Measurements from ENCODE around the gene USF1.

The USF1 gene

DNA sequence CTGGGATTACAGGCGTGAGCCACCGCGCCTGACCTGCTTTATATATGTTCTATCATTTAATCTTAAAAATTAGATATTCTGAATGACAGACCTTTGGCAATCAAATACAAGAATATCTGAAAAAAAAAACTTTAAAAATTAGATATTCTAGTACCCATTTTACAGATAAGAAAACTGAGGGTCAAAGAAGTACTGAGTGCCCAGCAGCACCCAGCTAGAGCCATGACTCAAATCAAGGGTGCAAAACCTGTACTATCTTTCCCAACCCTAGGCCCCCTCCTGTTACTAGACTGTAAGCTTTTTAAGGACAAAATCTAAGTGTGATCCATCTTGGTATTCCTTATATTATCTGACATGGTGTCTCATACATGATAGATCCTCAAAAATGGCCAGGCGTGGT, 15.6 kb upstream of the USF1 start:
- no peak for DNase-seq (ENCODE audit: low read depth in 2 of 2)
- TF ChIP-seq, protein P1, sequence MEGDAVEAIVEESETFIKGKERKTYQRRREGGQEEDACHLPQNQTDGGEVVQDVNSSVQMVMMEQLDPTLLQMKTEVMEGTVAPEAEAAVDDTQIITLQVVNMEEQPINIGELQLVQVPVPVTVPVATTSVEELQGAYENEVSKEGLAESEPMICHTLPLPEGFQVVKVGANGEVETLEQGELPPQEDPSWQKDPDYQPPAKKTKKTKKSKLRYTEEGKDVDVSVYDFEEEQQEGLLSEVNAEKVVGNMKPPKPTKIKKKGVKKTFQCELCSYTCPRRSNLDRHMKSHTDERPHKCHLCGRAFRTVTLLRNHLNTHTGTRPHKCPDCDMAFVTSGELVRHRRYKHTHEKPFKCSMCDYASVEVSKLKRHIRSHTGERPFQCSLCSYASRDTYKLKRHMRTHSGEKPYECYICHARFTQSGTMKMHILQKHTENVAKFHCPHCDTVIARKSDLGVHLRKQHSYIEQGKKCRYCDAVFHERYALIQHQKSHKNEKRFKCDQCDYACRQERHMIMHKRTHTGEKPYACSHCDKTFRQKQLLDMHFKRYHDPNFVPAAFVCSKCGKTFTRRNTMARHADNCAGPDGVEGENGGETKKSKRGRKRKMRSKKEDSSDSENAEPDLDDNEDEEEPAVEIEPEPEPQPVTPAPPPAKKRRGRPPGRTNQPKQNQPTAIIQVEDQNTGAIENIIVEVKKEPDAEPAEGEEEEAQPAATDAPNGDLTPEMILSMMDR (IDR thresholded peaks at IDR 0.05; ENCODE audit: low read depth, low read length), result no peak
- H3K4me3 ChIP-seq (replicated peaks in 1 of 2; ENCODE audit: low read depth in 2 of 2, low read length in 2 of 2), result no peak overlapping the region

DNA sequence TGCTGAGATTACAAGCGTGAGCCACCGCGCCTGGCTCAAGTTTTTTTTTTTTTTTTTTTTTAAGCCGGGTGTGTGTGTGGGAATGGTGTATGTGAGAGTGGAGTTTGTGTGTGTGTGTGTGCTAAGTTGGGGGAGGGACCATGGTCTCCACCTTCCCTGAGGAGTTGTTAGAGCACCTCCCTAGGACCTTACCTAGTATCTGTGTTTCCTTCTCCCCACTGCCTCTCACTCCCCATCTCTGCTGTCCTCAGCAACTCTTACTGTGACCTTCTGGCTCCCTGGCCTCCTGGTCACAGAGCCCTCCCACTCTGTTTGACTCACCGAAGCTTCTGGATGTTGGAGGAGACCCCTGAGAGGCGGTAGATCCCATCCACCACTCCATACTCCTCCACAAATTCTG, 13.5 kb upstream of the USF1 start:
- DNase-seq (ENCODE audit: low read depth in 2 of 2), result no peak
- H3K4me3 ChIP-seq (replicated peaks in 1 of 2; ENCODE audit: low read depth in 2 of 2, low read length in 2 of 2), result no peak overlapping the region
- TF ChIP-seq, protein P1 (IDR thresholded peaks at IDR 0.05; ENCODE audit: low read depth, low read length), result no peak

DNA sequence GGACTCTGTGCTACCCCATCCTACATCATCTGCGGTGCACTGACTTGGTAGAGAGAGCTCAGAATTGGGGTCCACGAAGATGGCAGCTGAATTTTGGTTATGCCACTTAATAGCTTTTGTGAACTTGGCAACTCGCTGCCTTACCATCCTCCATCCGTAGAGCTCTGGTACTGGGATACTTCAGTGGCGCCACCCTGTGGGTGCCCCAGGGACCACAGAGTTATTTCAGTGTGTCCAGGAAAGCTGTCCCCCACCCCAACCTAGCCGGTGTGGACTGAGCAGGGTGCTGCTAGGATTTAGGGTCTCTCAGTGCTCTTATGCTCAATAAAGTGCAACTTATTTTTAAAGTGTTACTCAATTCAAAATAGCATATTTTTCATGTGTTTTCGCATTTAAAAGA, 9.0 kb upstream of the USF1 start:
- H3K4me3 ChIP-seq (replicated peaks in 1 of 2; ENCODE audit: low read depth in 2 of 2, low read length in 2 of 2), result no peak overlapping the region
- DNase-seq (ENCODE audit: low read depth in 2 of 2), result no peak
- TF ChIP-seq, protein P1 (IDR thresholded peaks at IDR 0.05; ENCODE audit: low read depth, low read length), result no peak

DNA sequence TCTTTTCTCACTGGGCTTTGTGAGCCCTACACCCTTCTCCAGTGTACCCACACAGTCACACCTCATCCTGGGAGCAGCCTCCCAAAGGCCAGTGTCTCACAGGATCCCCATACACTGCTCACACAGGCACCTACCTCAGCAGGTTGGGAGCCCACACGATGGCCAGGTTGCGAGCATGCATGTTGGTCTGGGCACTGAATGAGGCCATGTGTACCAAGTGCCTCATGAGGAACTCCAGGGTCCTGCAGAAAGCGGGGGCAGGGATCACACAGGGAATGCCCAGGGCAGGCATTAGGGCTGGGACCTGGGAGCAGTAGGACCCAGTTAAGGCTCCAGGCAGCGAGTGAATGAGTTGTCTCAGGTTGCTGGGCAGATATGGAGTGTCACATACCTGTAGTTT, 8.5 kb upstream of the USF1 start:
- TF ChIP-seq, protein P1 (IDR thresholded peaks at IDR 0.05; ENCODE audit: low read depth, low read length), result no peak
- no peak for DNase-seq (ENCODE audit: low read depth in 2 of 2)

DNA sequence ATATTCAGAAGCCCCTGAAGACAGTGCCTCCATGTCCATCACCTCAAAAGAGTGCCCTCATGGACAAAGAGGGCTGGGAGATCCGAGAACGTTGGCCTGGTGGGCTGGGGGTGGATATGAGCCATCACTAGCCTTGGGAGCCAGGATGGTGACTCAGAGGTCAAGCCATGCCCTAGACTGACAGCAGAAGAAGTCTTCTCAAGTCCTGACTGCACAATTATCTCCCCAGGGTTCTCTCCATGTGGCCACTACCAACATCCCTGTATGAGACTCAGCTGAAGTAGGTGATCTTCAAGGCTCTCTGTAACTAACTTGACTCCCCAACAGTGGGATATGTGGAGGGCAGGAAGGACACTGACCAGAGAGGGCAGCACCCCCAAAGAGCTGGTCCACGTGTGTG, 7.1 kb upstream of the USF1 start:
- TF ChIP-seq, protein P1 (IDR thresholded peaks at IDR 0.05; ENCODE audit: low read depth, low read length), result no peak
- no peak for DNase-seq (ENCODE audit: low read depth in 2 of 2)
- H3K4me3 ChIP-seq (replicated peaks in 1 of 2; ENCODE audit: low read depth in 2 of 2, low read length in 2 of 2), result no peak overlapping the region

More for the DNA sequence above, 8.5 kb upstream of the USF1 start:
- no peak overlapping the region for H3K4me3 ChIP-seq (replicated peaks in 1 of 2; ENCODE audit: low read depth in 2 of 2, low read length in 2 of 2)

DNA sequence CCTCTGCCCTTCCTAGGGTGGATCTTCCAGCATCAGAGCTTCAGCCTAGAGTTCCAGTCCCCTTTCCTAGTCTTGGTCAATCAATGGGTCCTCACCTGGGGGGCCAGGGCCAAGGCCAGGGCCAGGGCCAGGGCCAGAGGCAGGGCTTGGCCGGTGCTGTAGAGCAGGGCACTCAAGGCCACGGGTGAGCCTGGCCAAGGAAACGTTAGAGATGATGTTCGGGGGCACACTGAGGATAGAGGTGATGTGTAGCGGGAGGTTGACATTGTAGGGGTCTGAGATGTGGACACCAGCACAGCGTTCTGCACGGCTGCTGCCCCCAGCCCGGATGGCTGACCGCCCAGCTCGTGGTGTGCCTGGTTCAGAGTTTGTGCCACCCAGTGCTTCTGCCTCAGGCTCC, 5.4 kb upstream of the USF1 start:
- TF ChIP-seq, protein P1 (IDR thresholded peaks at IDR 0.05; ENCODE audit: low read depth, low read length), result no peak
- no peak overlapping the region for H3K4me3 ChIP-seq (replicated peaks in 1 of 2; ENCODE audit: low read depth in 2 of 2, low read length in 2 of 2)
- no peak for DNase-seq (ENCODE audit: low read depth in 2 of 2)

DNA sequence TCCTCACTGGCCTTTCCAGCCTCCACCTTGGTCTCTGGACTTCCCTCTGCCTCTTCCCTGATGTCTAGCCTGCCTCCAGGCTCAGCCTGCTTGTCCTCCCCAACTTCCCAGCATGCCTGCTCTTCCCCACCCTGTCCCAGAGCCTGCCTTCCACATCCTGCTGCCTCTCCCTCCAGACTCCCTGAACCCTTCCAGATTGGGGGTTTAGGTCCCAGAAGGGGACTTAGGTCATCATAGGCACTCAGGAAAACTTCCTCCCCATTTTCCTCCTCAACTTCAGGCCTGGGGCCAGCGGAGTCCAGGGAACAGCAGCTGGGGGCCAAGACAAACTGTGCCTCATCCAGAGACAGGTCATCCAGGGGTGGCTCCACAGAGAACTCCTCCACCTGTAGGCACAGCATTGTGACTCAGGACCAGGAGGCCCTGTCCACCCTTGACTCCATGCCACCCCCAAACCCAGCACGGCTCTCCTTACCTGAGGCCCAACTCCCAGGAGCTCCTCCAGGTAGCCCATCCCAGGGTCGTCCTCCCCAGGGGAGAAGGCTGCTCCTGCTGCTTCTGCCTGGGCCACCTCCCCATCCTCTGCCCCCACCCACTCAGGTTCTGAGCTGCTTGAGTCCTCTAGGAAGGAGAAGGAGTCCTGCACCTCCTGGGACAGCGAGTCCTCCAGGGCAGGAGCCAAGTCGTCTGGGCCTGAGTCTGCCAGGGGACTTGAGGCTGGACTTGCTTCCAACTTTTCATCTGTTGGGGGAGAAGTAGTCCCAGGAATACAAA, 3.4 kb upstream of the USF1 start:
- DNase-seq (ENCODE audit: low read depth in 2 of 2), result no peak
- TF ChIP-seq, protein P1 (IDR thresholded peaks at IDR 0.05; ENCODE audit: low read depth, low read length), result no peak
- no peak overlapping the region for H3K4me3 ChIP-seq (replicated peaks in 1 of 2; ENCODE audit: low read depth in 2 of 2, low read length in 2 of 2)

Data from cardiac fibroblast (primary cell).